HEK293T (cell line): Measurements from ENCODE around the gene RNF141.

Experiments used
- FOXM1 ChIP-seq: fragments of 450-650 bp; IDR thresholded peaks from 2 replicates; pipeline ENCODE4 v1.6.1; 2017; ENCODE audit warnings: mild to moderate bottlenecking, borderline replicate concordance
- TARDBP ChIP-seq: fragments of 450-650 bp; IDR thresholded peaks from 2 replicates; pipeline ENCODE4 v1.6.1; 2016

GRCh38 chr11:10485646-10486045 lies 55.3 kb downstream of the RNF141 start:
- TF ChIP-seq FOXM1 (no peak), TARDBP (no peak)
